A549 (cell line): ENCODE data around the gene RRP7A. TPM values are rescaled to one million over a fixed set of nuclear protein-coding genes. Genes with fewer than 3 reads are reported as not detected.
"Not testable (repeated sequence)": the region's sequence is repeated elsewhere in the genome, so short reads cannot be mapped to it uniquely, and the experiment has no call there.

Experiments
- ATAC-seq, 2 experiments: fragments of 200-7000 bp in 1 of 2; fragments of >200 bp in 1 of 2; cut with Nextera tagmentation in 1 of 2; cut with Tn5 transposase in 1 of 2; 3 replicates each; pipeline versions ENCODE4 v1.8.0 to v1.9.1; 2018 to 2020; ENCODE audit warnings: mild to moderate bottlenecking in 1 of 2, moderate library complexity in 1 of 2
- CTCF ChIA-PET: fragments of 300-600 bp; sonication (Branson Sonifier 250); formaldehyde crosslinking; extraction: SDS; loops from one replicate; lab custom pipeline; 2021; ENCODE audit warnings: antibody characterized with exemption, inconsistent platforms; lab: Yijun Ruan, JAX
- POLR2A ChIA-PET: fragments of 350-600 bp; formaldehyde crosslinking; extraction: SDS; loops from one replicate; lab custom pipeline; 2021; ENCODE audit warnings: antibody characterized with exemption, inconsistent platforms; lab: Yijun Ruan, JAX
- DNase-seq, 2 experiments: peaks; one replicate each; pipeline versions ENCODE4 v3.0.0 to v3.0.0-alpha.2; 2011 to 2016; ENCODE audit warnings: low read depth in 1 of 2, low spot score in 1 of 2
- FAIRE-seq: peaks from 2 replicates; lab custom pipeline; 2011; peaks lifted over from hg19 to GRCh38; lab: Jason Lieb, UNC
- H3K27ac ChIP-seq, 2 experiments: fragments of >200 bp; sonication (Bioruptor Twin); formaldehyde crosslinking; 3 replicates each; pipeline ENCODE4 v1.5.1; 2016 to 2017
- H3K4me1 ChIP-seq: fragments of >200 bp; sonication (Bioruptor Twin); formaldehyde crosslinking; 3 replicates; pipeline ENCODE4 v1.6.1; 2016
- H3K4me2 ChIP-seq: fragments of >200 bp; sonication (Bioruptor Twin); formaldehyde crosslinking; 3 replicates; pipeline ENCODE4 v1.6.1; 2016
- H3K4me3 ChIP-seq: fragments of >200 bp; sonication (Bioruptor Twin); formaldehyde crosslinking; 3 replicates; pipeline ENCODE4 v1.5.1; 2016
- H3K9me3 ChIP-seq: fragments of >200 bp; sonication (Bioruptor Twin); formaldehyde crosslinking; 3 replicates; pipeline ENCODE4 v1.6.1; 2016
- ATOH8 ChIP-seq: fragments of 250-450 bp; sonication (Bioruptor Pico); IDR thresholded peaks from 2 replicates; pipeline ENCODE4 v1.5.0; 2020; ENCODE audit warnings: low read depth, mild to moderate bottlenecking, moderate library complexity
- CHD2 ChIP-seq: fragments of 150-350 bp; IDR thresholded peaks from 2 replicates; pipeline ENCODE4 v1.6.1; 2014; ENCODE audit warnings: low read length; ENCODE audit not compliant: partially characterized antibody
- CTCF ChIP-seq: fragments of >200 bp; sonication (Bioruptor Twin); formaldehyde crosslinking; IDR thresholded peaks from 3 replicates; pipeline ENCODE4 v1.5.1; 2016
- EHMT2 ChIP-seq: fragments of 200-600 bp; sonication (generic); IDR thresholded peaks from 2 replicates; pipeline ENCODE4 v1.6.1; 2016; ENCODE audit warnings: antibody characterized with exemption, low read depth, mild to moderate bottlenecking, moderate library complexity
- HDAC2 ChIP-seq: fragments of 200-600 bp; sonication (generic); IDR thresholded peaks from 2 replicates; pipeline ENCODE4 v1.6.1; 2016
- JUN ChIP-seq, 2 experiments: fragments of >200 bp; sonication (Bioruptor Twin); formaldehyde crosslinking; IDR thresholded peaks; 2 replicates in 1 of 2; 3 replicates in 1 of 2; pipeline ENCODE4 v1.6.1; 2016 to 2017
- MYC ChIP-seq: IDR thresholded peaks from 2 replicates; pipeline ENCODE4 v1.6.1; 2012; ENCODE audit warnings: mild to moderate bottlenecking, inconsistent platforms, low read length, improper control_type of control experiment, borderline replicate concordance
- NPAS2 ChIP-seq: fragments of 250-450 bp; sonication (Bioruptor Pico); IDR thresholded peaks from 2 replicates; pipeline ENCODE4 v1.8.0; 2022; ENCODE audit warnings: mild to moderate bottlenecking, moderate library complexity, borderline replicate concordance
- NR3C1 ChIP-seq: fragments of >200 bp; sonication (Bioruptor Twin); formaldehyde crosslinking; IDR thresholded peaks from 3 replicates; pipeline ENCODE4 v1.6.1; 2017
- PBX3 ChIP-seq: IDR thresholded peaks from 2 replicates; pipeline ENCODE4 v1.6.1; 2012
- PHF8 ChIP-seq: fragments of 200-600 bp; sonication (generic); IDR thresholded peaks from 2 replicates; pipeline ENCODE4 v1.6.1; 2016; ENCODE audit warnings: low read depth, mild to moderate bottlenecking, antibody characterized with exemption, moderate library complexity, borderline replicate concordance
- POLR2AphosphoS2 ChIP-seq: conservative IDR thresholded peaks from 2 replicates; pipeline ENCODE4 v1.6.1; 2012; ENCODE audit warnings: low read length, improper control_type of control experiment, inconsistent platforms
- RAD21 ChIP-seq, 2 experiments: fragments of >200 bp in 1 of 2; sonication (Bioruptor Twin) in 1 of 2; formaldehyde crosslinking in 1 of 2; IDR thresholded peaks in 1 of 2; conservative IDR thresholded peaks in 1 of 2; 2 replicates in 1 of 2; 3 replicates in 1 of 2; pipeline ENCODE4 v1.6.1; 2012 to 2018; ENCODE audit warnings: inconsistent platforms in 1 of 2
- RFX5 ChIP-seq: fragments of 450-650 bp; IDR thresholded peaks from 2 replicates; pipeline ENCODE4 v1.7.1; 2014; ENCODE audit warnings: antibody characterized with exemption, mild to moderate bottlenecking, moderate library complexity
- RNF2 ChIP-seq: fragments of 200-600 bp; sonication (generic); IDR thresholded peaks from 2 replicates; pipeline ENCODE4 v1.6.1; 2016; ENCODE audit warnings: low read depth, mild to moderate bottlenecking, antibody characterized with exemption, moderate library complexity, borderline replicate concordance
- TFCP2L1 ChIP-seq: fragments of 250-450 bp; sonication (Bioruptor Pico); IDR thresholded peaks from 2 replicates; pipeline ENCODE4 v1.5.0; 2021; ENCODE audit warnings: mild to moderate bottlenecking
- TP53 ChIP-seq: fragments of 250-450 bp; sonication (Bioruptor Pico); IDR thresholded peaks from 2 replicates; pipeline ENCODE4 v1.5.0; 2021; ENCODE audit warnings: mild to moderate bottlenecking, moderate library complexity
- ZC3H11A ChIP-seq: fragments of 450-650 bp; IDR thresholded peaks from 2 replicates; pipeline ENCODE4 v1.6.1; 2014; ENCODE audit warnings: antibody characterized with exemption, mild to moderate bottlenecking
- WGBS: methylation state at CpG from one replicate; pipeline ENCODE4 v1.1.6; 2017; ENCODE audit errors: missing lambda C conversion rate; 5-methylcytosine and 5-hydroxymethylcytosine counted together
- polyA plus RNA-seq, 4 experiments: library from polyadenylated mRNA; depleted of rRNA in 3 of 4; stranded (reverse); fragments of >200 nt; fragmentation: RNase III in 1 of 4; extraction: RNeasy Plus Mini Kit Qiagen cat#74134 plus additional on column Dnase treatment in 1 of 4; gene quantifications; 2 replicates in 3 of 4; 3 replicates in 1 of 4; pipeline ENCODE4 v1.2.3, GENCODE V29; 2011 to 2017

Gene RRP7A
- polyA plus RNA-seq, 2 of the 4 experiments (the other 2 are of a cell fraction) = 26.5 to 37.1 TPM

GRCh38 chr22:42521228-42521546 is 1.6 kb upstream of the RRP7A start:
- ATAC-seq = no peak
- Histone ChIP-seq H3K4me2 (no peak overlapping the region), H3K4me3 (no peak overlapping the region), H3K4me1 (peaks cover 5% of the 10 kb centered on the region; the same call in 1 of the 3 replicates), H3K9me3 (no peaks in the 10 kb centered on the region), H3K27ac (no peak overlapping the region)
- no peak for FAIRE-seq
- TF ChIP-seq RAD21 (conservative IDR thresholded peaks at IDR 0.05 in 1 of 2, IDR thresholded peaks at IDR 0.05 in 1 of 2) (no peak), RFX5 (no peak), NR3C1 (no peak), NPAS2 (CRISPR knock-in tag) (no peak), TP53 (CRISPR knock-in tag) (no peak), RNF2 (no peak), HDAC2 (no peak), CTCF (no peak), CHD2 (no peak), JUN (IDR thresholded peaks at IDR 0.05) (no peak), PHF8 (no peak), EHMT2 (no peak), MYC (no peak), PBX3 (no peak), POLR2AphosphoS2 (no peak), ATOH8 (CRISPR knock-in tag) (no peak), TFCP2L1 (no peak)
- 84% methylated on average over 9 of the region's 9 CpGs for whole genome bisulfite sequencing
- POLR2A ChIA-PET = no interaction called here
- CTCF ChIA-PET = interaction anchor here (1.0 kb wide), 1 partner anchor 29 kb away, joined by 4 read pairs; no protein-coding TSS in a partner anchor
- no peak for DNase-seq

- DNase-seq, H3K9me3 ChIP-seq, H3K4me1 ChIP-seq, POLR2A ChIA-PET: not testable (repeated sequence)
- WGBS = 19% methylated on average over 18 of the region's 28 CpGs
- H3K4me3 ChIP-seq = peak overlapping the region; percentile 83
- H3K27ac ChIP-seq = peak overlapping the region; percentile 89 to 90
- peak; percentile 46 for FAIRE-seq
- CTCF ChIA-PET = interaction anchor here (1.1 to 1.5 kb wide), 2 partner anchors 42 to 75 kb away, joined by 3 read pairs; no protein-coding TSS in a partner anchor
- H3K4me2 ChIP-seq = peak overlapping the region; percentile 84
- peak in 1 of 2 experiments; percentile 39; a peak in 4 of 6 replicates for ATAC-seq
Measured at GRCh38 chr22:42518638-42519524, 715 bp downstream of the RRP7A start.

- H3K4me1 ChIP-seq, H3K9me3 ChIP-seq, H3K4me2 ChIP-seq, FAIRE-seq, H3K27ac ChIP-seq, H3K4me3 ChIP-seq, DNase-seq, ATAC-seq: not testable (repeated sequence)
- TF ChIP-seq ZC3H11A = peak; percentile 74
- WGBS = 94% methylated on average over 7 of the region's 7 CpGs
- CTCF ChIA-PET = interaction anchor here (0.7 to 1.7 kb wide), 3 partner anchors 9 to 35 kb away, joined by 3 to 4 read pairs (median 3); no protein-coding TSS in a partner anchor
- POLR2A ChIA-PET = interaction anchor here (0.6 kb wide), 1 partner anchor 98 kb away, joined by 4 read pairs; no protein-coding TSS in a partner anchor
Measured at GRCh38 chr22:42517103-42517502, 2.5 kb downstream of the RRP7A start.
